Amygdala (tissue), 56 donors: ENCODE results near the gene SAC3D1.
"Not testable (repeated sequence)": the region's sequence is repeated elsewhere in the genome, so short reads cannot be mapped to it uniquely, and the experiment has no call there.

Source experiments
- DNase-seq, 56 donors: peaks; one replicate each; lab custom pipeline; 2025; lab: John Stamatoyannopoulos, UW

Gene SAC3D1

GRCh38 chr11:65021509-65021908 is 19.5 kb upstream of the SAC3D1 start:
- DNase-seq = no peak

GRCh38 chr11:65023502-65023901 is 17.5 kb upstream of the SAC3D1 start:
- not testable (repeated sequence) for DNase-seq

- no peak for DNase-seq
Observed at GRCh38 chr11:65026810-65027209, 14.2 kb upstream of the SAC3D1 start.

- DNase-seq = peak; percentile 49 to 97 (median 90)
Observed at GRCh38 chr11:65027213-65028067, 13.6 kb upstream of the SAC3D1 start, which contains the start of gene SNX15. Gene SNX15 (plus strand): TSS chr11:65027439. CDS start chr11:65027538, 99 bp downstream.

GRCh38 chr11:65032216-65032615 is 8.8 kb upstream of the SAC3D1 start:
- DNase-seq = no peak

- DNase-seq = no peak
Observed at GRCh38 chr11:65034423-65034822, 6.6 kb upstream of the SAC3D1 start.

- DNase-seq = no peak
Observed at GRCh38 chr11:65035579-65035978, 5.4 kb upstream of the SAC3D1 start.

- DNase-seq = peak in 48 of 56 donors; percentile 4 to 81 (median 48)
Observed at GRCh38 chr11:65036931-65037330, 4.1 kb upstream of the SAC3D1 start.

GRCh38 chr11:65040520-65040846 is 527 bp upstream of the SAC3D1 start:
- DNase-seq = no peak

GRCh38 chr11:65042891-65043290 is 1.9 kb downstream of the SAC3D1 start:
- DNase-seq = no peak

- DNase-seq = peak in 12 of 56 donors; percentile 5 to 43 (median 8)
Observed at GRCh38 chr11:65043881-65044501, 3.0 kb downstream of the SAC3D1 start.

- no peak for DNase-seq
Observed at GRCh38 chr11:65045061-65045460, 4.1 kb downstream of the SAC3D1 start.

- no peak for DNase-seq
Observed at GRCh38 chr11:65045728-65046127, 4.7 kb downstream of the SAC3D1 start.

- no peak for DNase-seq
Observed at GRCh38 chr11:65047581-65048422, 6.8 kb downstream of the SAC3D1 start.

GRCh38 chr11:65051398-65051858 is 10.4 kb downstream of the SAC3D1 start:
- no peak for DNase-seq

- no peak for DNase-seq
Observed at GRCh38 chr11:65053827-65054508, 13.0 kb downstream of the SAC3D1 start.

GRCh38 chr11:65055538-65055937 is 14.5 kb downstream of the SAC3D1 start:
- no peak for DNase-seq

GRCh38 chr11:65056999-65057398 is 16.0 kb downstream of the SAC3D1 start:
- no peak for DNase-seq

- DNase-seq = no peak
Observed at GRCh38 chr11:65057526-65057925, 16.5 kb downstream of the SAC3D1 start.

GRCh38 chr11:65058012-65058411 is 17.0 kb downstream of the SAC3D1 start:
- no peak for DNase-seq
